ENCODE measurements around the gene WASHC4. TPM values are rescaled to one million over a fixed set of nuclear protein-coding genes. Genes with fewer than 3 reads are reported as not detected.

The WASHC4 gene
- total and polyA plus RNA-seq, 4 experiments from 2014 or later: 36.7 to 75.4 (median 54.7) TPM

GRCh38 chr12:105205322-105206048 lies 98.0 kb downstream of the WASHC4 start:
- no peaks in the 10 kb centered on the region for H3K4me1 Mint-ChIP-seq
- no peaks in the 10 kb centered on the region for H3K9me3 Mint-ChIP-seq
- DNase-seq: no peak
- Histone ChIP-seq H3K9me3 (ENCODE audit: control insufficient read depth in 1 of 2, low read length in 2 of 2) (no peaks in the 10 kb centered on the region), H3K27me3 (ENCODE audit: insufficient read depth, low read length) (no peaks in the 10 kb centered on the region), H3K36me3 (ENCODE audit: insufficient read depth, low read length) (peaks cover 43% of the 10 kb centered on the region), H3K27ac (ENCODE audit: low read depth, low read length) (no peak overlapping the region), H3K4me1 (ENCODE audit: insufficient read depth, low read length) (no peaks in the 10 kb centered on the region), H3K4me3 (ENCODE audit: low read length in 2 of 2) (no peak overlapping the region)
- peaks cover 52 to 72% of the 10 kb centered on the region in 2 donors for H3K36me3 Mint-ChIP-seq
- ChIA-PET CTCF (ENCODE audit: partially characterized antibody) (interaction anchor here (0.6 kb wide), 1 partner anchor 178 kb away, joined by 3 read pairs; no protein-coding TSS in a partner anchor), POLR2A (ENCODE audit: partially characterized antibody) (interaction anchor here (1.1 kb wide), 1 partner anchor 30 kb away, joined by 3 read pairs; the partner anchor contains the start of gene APPL2)
- no peak overlapping the region for H3K4me3 Mint-ChIP-seq
- peak overlapping the region in 3 of 7 donors; percentile 36 to 71 (median 61) for H3K27ac Mint-ChIP-seq
- intact Hi-C loops (cut with micrococcal nuclease): no loop called here
- H3K27me3 Mint-ChIP-seq: no peaks in the 10 kb centered on the region

GRCh38 chr12:105206686-105207374 lies 99.3 kb downstream of the WASHC4 start:
- no peak overlapping the region for H3K4me3 ChIP-seq (ENCODE audit: low read length in 2 of 2)
- no peak overlapping the region for H3K4me3 Mint-ChIP-seq
- no peak overlapping the region for H3K27ac Mint-ChIP-seq
- H3K4me1 Mint-ChIP-seq: no peaks in the 10 kb centered on the region
- H3K4me1 ChIP-seq (ENCODE audit: insufficient read depth, low read length): no peaks in the 10 kb centered on the region
- peaks cover 0 to 2% (median 0%) of the 10 kb centered on the region in 8 donors for H3K9me3 Mint-ChIP-seq
- POLR2A ChIA-PET (ENCODE audit: partially characterized antibody): no interaction called here
- no peaks in the 10 kb centered on the region for H3K9me3 ChIP-seq (ENCODE audit: control insufficient read depth in 1 of 2, low read length in 2 of 2)
- intact Hi-C loops (cut with micrococcal nuclease): no loop called here
- H3K36me3 Mint-ChIP-seq: peaks cover 58 to 73% of the 10 kb centered on the region in 2 donors
- no peaks in the 10 kb centered on the region for H3K27me3 ChIP-seq (ENCODE audit: insufficient read depth, low read length)
- CTCF ChIA-PET (ENCODE audit: partially characterized antibody): no interaction called here
- DNase-seq: no peak
- peaks cover 43% of the 10 kb centered on the region for H3K36me3 ChIP-seq (ENCODE audit: insufficient read depth, low read length)
- no peak overlapping the region for H3K27ac ChIP-seq (ENCODE audit: low read depth, low read length)
- H3K27me3 Mint-ChIP-seq: no peaks in the 10 kb centered on the region

GRCh38 chr12:105209091-105209490 lies 101.6 kb downstream of the WASHC4 start:
- Histone ChIP-seq H3K4me1 (ENCODE audit: insufficient read depth, low read length) (no peaks in the 10 kb centered on the region), H3K4me3 (ENCODE audit: low read length in 2 of 2) (no peak overlapping the region), H3K36me3 (ENCODE audit: insufficient read depth, low read length) (peaks cover 39% of the 10 kb centered on the region), H3K27ac (ENCODE audit: low read depth, low read length) (no peak overlapping the region), H3K27me3 (ENCODE audit: insufficient read depth, low read length) (no peaks in the 10 kb centered on the region), H3K9me3 (ENCODE audit: control insufficient read depth in 1 of 2, low read length in 2 of 2) (no peaks in the 10 kb centered on the region)
- Mint-ChIP-seq H3K27ac (no peak overlapping the region), H3K4me3 (no peak overlapping the region), H3K9me3 (peaks cover 0 to 2% (median 0%) of the 10 kb centered on the region in 8 donors), H3K4me1 (no peaks in the 10 kb centered on the region), H3K27me3 (no peaks in the 10 kb centered on the region), H3K36me3 (peaks cover 51 to 69% of the 10 kb centered on the region in 2 donors)
- DNase-seq: no peak
- ChIA-PET CTCF (ENCODE audit: partially characterized antibody) (no interaction called here), POLR2A (ENCODE audit: partially characterized antibody) (no interaction called here)
- intact Hi-C loops (cut with micrococcal nuclease): no loop called here

- CTCF ChIA-PET (ENCODE audit: partially characterized antibody): no interaction called here
- H3K9me3 ChIP-seq (ENCODE audit: control insufficient read depth in 1 of 2, low read length in 2 of 2): no peaks in the 10 kb centered on the region
- H3K4me1 ChIP-seq (ENCODE audit: insufficient read depth, low read length): no peaks in the 10 kb centered on the region
- no peaks in the 10 kb centered on the region for H3K27me3 ChIP-seq (ENCODE audit: insufficient read depth, low read length)
- Mint-ChIP-seq H3K4me1 (no peaks in the 10 kb centered on the region), H3K27me3 (no peaks in the 10 kb centered on the region), H3K27ac (no peak overlapping the region), H3K36me3 (peaks cover 51 to 67% of the 10 kb centered on the region in 2 donors), H3K4me3 (no peak overlapping the region), H3K9me3 (peaks cover 0 to 2% (median 0%) of the 10 kb centered on the region in 8 donors)
- H3K36me3 ChIP-seq (ENCODE audit: insufficient read depth, low read length): peaks cover 20% of the 10 kb centered on the region
- H3K27ac ChIP-seq (ENCODE audit: low read depth, low read length): no peak overlapping the region
- intact Hi-C loops (cut with micrococcal nuclease): no loop called here
- no peak overlapping the region for H3K4me3 ChIP-seq (ENCODE audit: low read length in 2 of 2)
- no peak for DNase-seq
- POLR2A ChIA-PET (ENCODE audit: partially characterized antibody): no interaction called here
Measured at GRCh38 chr12:105212438-105212837, 104.9 kb downstream of the WASHC4 start.

GRCh38 chr12:105214148-105214547 lies 106.6 kb downstream of the WASHC4 start:
- no peaks in the 10 kb centered on the region for H3K27me3 Mint-ChIP-seq
- no peak for DNase-seq
- no peak overlapping the region for H3K4me3 Mint-ChIP-seq
- H3K9me3 ChIP-seq (ENCODE audit: control insufficient read depth in 1 of 2, low read length in 2 of 2): no peaks in the 10 kb centered on the region
- no peak overlapping the region for H3K4me3 ChIP-seq (ENCODE audit: low read length in 2 of 2)
- CTCF ChIA-PET (ENCODE audit: partially characterized antibody): no interaction called here
- peaks cover 42 to 62% of the 10 kb centered on the region in 2 donors for H3K36me3 Mint-ChIP-seq
- intact Hi-C loops (cut with micrococcal nuclease): no loop called here
- H3K4me1 ChIP-seq (ENCODE audit: insufficient read depth, low read length): no peaks in the 10 kb centered on the region
- POLR2A ChIA-PET (ENCODE audit: partially characterized antibody): no interaction called here
- H3K36me3 ChIP-seq (ENCODE audit: insufficient read depth, low read length): peaks cover 21% of the 10 kb centered on the region
- no peaks in the 10 kb centered on the region for H3K4me1 Mint-ChIP-seq
- peaks cover 0 to 2% (median 0%) of the 10 kb centered on the region in 8 donors for H3K9me3 Mint-ChIP-seq
- no peak overlapping the region for H3K27ac ChIP-seq (ENCODE audit: low read depth, low read length)
- H3K27ac Mint-ChIP-seq: no peak overlapping the region
- no peaks in the 10 kb centered on the region for H3K27me3 ChIP-seq (ENCODE audit: insufficient read depth, low read length)

GRCh38 chr12:105214670-105215375 lies 107.3 kb downstream of the WASHC4 start:
- Mint-ChIP-seq H3K9me3 (peaks cover 0 to 2% (median 0%) of the 10 kb centered on the region in 8 donors), H3K27ac (no peak overlapping the region), H3K27me3 (no peaks in the 10 kb centered on the region), H3K36me3 (peaks cover 46 to 64% of the 10 kb centered on the region in 2 donors), H3K4me3 (no peak overlapping the region), H3K4me1 (no peaks in the 10 kb centered on the region)
- no peak for DNase-seq
- Histone ChIP-seq H3K4me3 (ENCODE audit: low read length in 2 of 2) (no peak overlapping the region), H3K4me1 (ENCODE audit: insufficient read depth, low read length) (no peaks in the 10 kb centered on the region), H3K9me3 (ENCODE audit: control insufficient read depth in 1 of 2, low read length in 2 of 2) (no peaks in the 10 kb centered on the region), H3K36me3 (ENCODE audit: insufficient read depth, low read length) (peaks cover 21% of the 10 kb centered on the region), H3K27me3 (ENCODE audit: insufficient read depth, low read length) (no peaks in the 10 kb centered on the region), H3K27ac (ENCODE audit: low read depth, low read length) (no peak overlapping the region)
- CTCF ChIA-PET (ENCODE audit: partially characterized antibody): no interaction called here
- intact Hi-C loops (cut with micrococcal nuclease): no loop called here
- POLR2A ChIA-PET (ENCODE audit: partially characterized antibody): no interaction called here

GRCh38 chr12:105218434-105218833 lies 110.9 kb downstream of the WASHC4 start:
- Mint-ChIP-seq H3K4me3 (no peak overlapping the region), H3K27ac (no peak overlapping the region), H3K9me3 (no peaks in the 10 kb centered on the region), H3K36me3 (peaks cover 52 to 82% of the 10 kb centered on the region in 2 donors), H3K27me3 (no peaks in the 10 kb centered on the region), H3K4me1 (peaks cover 4 to 14% (median 11%) of the 10 kb centered on the region in 4 donors)
- Histone ChIP-seq H3K36me3 (ENCODE audit: insufficient read depth, low read length) (peaks cover 29% of the 10 kb centered on the region), H3K27ac (ENCODE audit: low read depth, low read length) (no peak overlapping the region), H3K4me1 (ENCODE audit: insufficient read depth, low read length) (no peaks in the 10 kb centered on the region), H3K4me3 (ENCODE audit: low read length in 2 of 2) (no peak overlapping the region), H3K9me3 (ENCODE audit: control insufficient read depth in 1 of 2, low read length in 2 of 2) (no peaks in the 10 kb centered on the region), H3K27me3 (ENCODE audit: insufficient read depth, low read length) (no peaks in the 10 kb centered on the region)
- ChIA-PET POLR2A (ENCODE audit: partially characterized antibody) (no interaction called here), CTCF (ENCODE audit: partially characterized antibody) (no interaction called here)
- intact Hi-C loops (cut with micrococcal nuclease): no loop called here
- DNase-seq: no peak

Measured in CD4-positive, alpha-beta memory T cell (primary cell).